ENCODE results near the gene PQBP1.

- no peak for TF ChIP-seq POLR2A (IDR thresholded peaks at IDR 0.05)
- TF ChIP-seq, protein P1, sequence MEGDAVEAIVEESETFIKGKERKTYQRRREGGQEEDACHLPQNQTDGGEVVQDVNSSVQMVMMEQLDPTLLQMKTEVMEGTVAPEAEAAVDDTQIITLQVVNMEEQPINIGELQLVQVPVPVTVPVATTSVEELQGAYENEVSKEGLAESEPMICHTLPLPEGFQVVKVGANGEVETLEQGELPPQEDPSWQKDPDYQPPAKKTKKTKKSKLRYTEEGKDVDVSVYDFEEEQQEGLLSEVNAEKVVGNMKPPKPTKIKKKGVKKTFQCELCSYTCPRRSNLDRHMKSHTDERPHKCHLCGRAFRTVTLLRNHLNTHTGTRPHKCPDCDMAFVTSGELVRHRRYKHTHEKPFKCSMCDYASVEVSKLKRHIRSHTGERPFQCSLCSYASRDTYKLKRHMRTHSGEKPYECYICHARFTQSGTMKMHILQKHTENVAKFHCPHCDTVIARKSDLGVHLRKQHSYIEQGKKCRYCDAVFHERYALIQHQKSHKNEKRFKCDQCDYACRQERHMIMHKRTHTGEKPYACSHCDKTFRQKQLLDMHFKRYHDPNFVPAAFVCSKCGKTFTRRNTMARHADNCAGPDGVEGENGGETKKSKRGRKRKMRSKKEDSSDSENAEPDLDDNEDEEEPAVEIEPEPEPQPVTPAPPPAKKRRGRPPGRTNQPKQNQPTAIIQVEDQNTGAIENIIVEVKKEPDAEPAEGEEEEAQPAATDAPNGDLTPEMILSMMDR (IDR thresholded peaks at IDR 0.05) = no peak
Observed at GRCh38 chrX:48896611-48897011, 1.1 kb upstream of the PQBP1 start.

All from thyroid gland (tissue), 4 donors.